ENCODE measurements around the gene GNB1L.
A peak's percentile ranks its signal among the peaks of the same experiment; 100 is the strongest.

The GNB1L gene

GRCh38 chr22:19802894-19803735 lies 51.6 kb downstream of the GNB1L start:
- in situ Hi-C loops (cut with HindIII; ENCODE audit: low sequenced_read_pairs), result no loop called here

GRCh38 chr22:19802001-19802893 lies 52.4 kb downstream of the GNB1L start:
- no peak for TF ChIP-seq CTCF (IDR thresholded peaks at IDR 0.05; ENCODE audit: low read depth, low read length)
- no peak overlapping the region for H3K4me3 ChIP-seq (ENCODE audit: low read depth, low read length)
- in situ Hi-C loops (cut with HindIII; ENCODE audit: low sequenced_read_pairs), result no loop called here
- no peak for DNase-seq (ENCODE audit: low read depth, low spot score)

More at GRCh38 chr22:19802894-19803735, 51.6 kb downstream of the GNB1L start:
- no peak overlapping the region for H3K4me3 ChIP-seq (ENCODE audit: low read depth, low read length)
- TF ChIP-seq CTCF (IDR thresholded peaks at IDR 0.05; ENCODE audit: low read depth, low read length), result no peak
- no peak for DNase-seq (ENCODE audit: low read depth, low spot score)

GRCh38 chr22:19801340-19802000 lies 53.2 kb downstream of the GNB1L start:
- DNase-seq (ENCODE audit: low read depth, low spot score), result no peak
- in situ Hi-C loops (cut with HindIII; ENCODE audit: low sequenced_read_pairs), result no loop called here
- no peak overlapping the region for H3K4me3 ChIP-seq (ENCODE audit: low read depth, low read length)
- no peak for TF ChIP-seq CTCF (IDR thresholded peaks at IDR 0.05; ENCODE audit: low read depth, low read length)

GRCh38 chr22:19800761-19801244 lies 53.9 kb downstream of the GNB1L start:
- H3K4me3 ChIP-seq (ENCODE audit: low read depth, low read length), result no peak overlapping the region
- in situ Hi-C loops (cut with HindIII; ENCODE audit: low sequenced_read_pairs), result no loop called here
- TF ChIP-seq CTCF (IDR thresholded peaks at IDR 0.05; ENCODE audit: low read depth, low read length), result peak; percentile 57
- peak; percentile 26 for DNase-seq (ENCODE audit: low read depth, low spot score)

GRCh38 chr22:19800306-19800705 lies 54.4 kb downstream of the GNB1L start:
- in situ Hi-C loops (cut with HindIII; ENCODE audit: low sequenced_read_pairs), result no loop called here
- H3K4me3 ChIP-seq (ENCODE audit: low read depth, low read length), result no peak overlapping the region
- TF ChIP-seq CTCF (IDR thresholded peaks at IDR 0.05; ENCODE audit: low read depth, low read length), result no peak
- no peak for DNase-seq (ENCODE audit: low read depth, low spot score)

All from astrocyte of the spinal cord (primary cell).